HG03039 (cell line): ENCODE measurements around the gene CYP2W1.

ENCODE experiments used
- ATAC-seq: cut with Tn5 transposase; IDR thresholded peaks from one replicate; pipeline ENCODE4 v1.9.1; 2021; ENCODE audit warnings: mild to moderate bottlenecking, moderate library complexity; ENCODE audit not compliant: unreplicated experiment

The CYP2W1 gene

DNA sequence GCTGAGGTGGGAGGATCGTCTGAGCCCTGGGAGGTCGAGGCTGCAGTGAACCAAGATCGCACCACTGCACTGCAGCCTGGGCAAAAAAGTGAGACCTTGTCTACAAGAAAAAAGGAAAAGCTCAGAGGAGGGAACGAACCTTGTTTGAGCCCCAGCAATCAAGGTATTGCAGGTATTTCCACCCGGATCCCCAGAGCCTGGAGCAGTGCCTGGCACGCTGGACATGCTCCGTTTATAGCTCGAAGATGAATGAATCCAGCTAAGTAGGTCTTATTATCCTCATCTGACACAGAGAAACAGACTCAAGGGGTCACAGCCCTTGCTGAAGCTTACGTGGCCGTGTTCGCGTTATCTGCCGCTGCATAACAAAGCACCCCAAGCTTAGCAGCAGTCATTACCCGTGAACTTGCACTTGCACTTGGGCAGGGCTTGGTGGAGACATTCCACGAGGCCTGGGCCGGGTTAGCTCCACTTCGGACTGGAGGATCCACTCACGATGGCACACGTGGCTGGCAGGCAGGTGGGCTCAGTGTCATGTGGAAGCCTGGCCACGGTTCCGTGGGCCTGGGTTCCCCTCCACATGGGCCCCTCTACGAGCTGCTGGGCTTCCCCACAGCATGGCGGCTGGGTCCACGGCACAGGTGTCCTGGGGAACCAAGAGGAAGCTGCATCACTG, 4.4 kb upstream of the CYP2W1 start:
- ATAC-seq: no peak

- ATAC-seq: no peak
Observed at GRCh38 chr7:979151-979550, 3.8 kb upstream of the CYP2W1 start.

DNA sequence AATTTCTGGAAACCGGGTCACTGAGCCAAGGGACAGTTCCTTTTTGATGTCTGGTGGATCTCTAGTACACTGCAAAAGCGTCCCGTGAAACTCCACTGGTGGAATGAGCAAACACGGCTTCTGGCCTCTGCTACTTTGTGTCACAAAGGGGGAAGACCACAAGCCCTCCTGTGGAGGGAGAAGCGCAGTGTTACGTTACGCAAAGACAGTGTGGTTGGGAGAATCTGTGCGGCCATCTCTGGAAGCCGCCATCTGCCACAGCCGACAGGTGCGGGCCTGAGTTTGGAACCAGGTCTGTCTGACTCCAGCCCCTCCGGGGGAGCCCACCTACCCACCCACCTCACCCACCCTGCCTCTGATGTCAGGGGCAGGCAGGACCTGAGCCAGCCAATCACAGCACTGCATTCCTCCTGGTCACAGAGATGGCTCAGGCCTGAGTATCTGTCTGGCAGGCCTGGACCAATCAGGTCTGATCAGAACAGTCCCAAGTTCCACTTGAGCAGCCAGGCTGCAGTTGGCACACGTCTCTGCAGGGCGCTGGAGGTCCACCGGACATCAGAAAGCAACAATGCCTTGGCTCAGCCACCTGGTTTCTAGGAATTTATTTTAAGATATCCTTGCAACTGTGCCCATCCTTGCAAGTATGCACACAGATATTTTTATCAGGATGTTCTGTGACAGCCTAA, 3.0 kb upstream of the CYP2W1 start:
- ATAC-seq: no peak

DNA sequence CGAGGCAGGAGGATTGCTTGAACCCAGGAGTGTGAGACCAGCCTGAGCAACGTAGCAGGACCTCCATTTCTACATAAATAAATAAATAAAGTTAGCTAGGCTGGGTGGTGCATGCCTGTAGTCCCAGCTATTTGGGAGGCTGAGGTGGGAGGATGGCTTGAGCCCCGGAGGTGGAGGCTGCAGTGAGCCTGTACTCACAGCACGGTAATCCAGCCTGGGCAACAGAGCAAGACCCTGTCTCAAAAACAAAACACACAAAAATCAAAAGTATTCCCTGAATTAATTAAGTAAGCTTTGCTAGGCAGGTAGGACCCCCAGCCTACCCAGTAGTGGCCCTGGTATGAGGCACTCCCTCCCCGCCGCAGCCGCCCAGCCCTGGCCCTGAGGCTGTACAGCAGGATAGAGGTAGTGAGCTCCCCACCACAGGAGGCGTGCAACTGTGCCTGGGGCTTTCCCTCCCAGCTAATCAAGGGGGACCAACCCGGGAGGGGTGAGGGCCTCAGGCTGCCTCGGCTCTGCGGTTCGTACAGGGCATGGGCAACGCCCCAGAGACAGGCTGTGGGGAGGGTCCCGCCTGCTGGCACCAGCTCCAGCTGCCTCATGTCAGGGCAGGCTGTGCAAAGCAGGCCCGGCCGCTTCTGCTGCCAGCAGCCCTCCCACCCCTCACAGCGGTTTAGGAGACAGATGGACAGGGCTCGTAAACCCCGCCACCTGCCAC, 1.0 kb upstream of the CYP2W1 start:
- ATAC-seq: no peak

GRCh38 chr7:982511-983003, 424 bp upstream of the CYP2W1 start:
- ATAC-seq: no peak

- no peak for ATAC-seq
Observed at GRCh38 chr7:983616-984071, 663 bp downstream of the CYP2W1 start.

DNA sequence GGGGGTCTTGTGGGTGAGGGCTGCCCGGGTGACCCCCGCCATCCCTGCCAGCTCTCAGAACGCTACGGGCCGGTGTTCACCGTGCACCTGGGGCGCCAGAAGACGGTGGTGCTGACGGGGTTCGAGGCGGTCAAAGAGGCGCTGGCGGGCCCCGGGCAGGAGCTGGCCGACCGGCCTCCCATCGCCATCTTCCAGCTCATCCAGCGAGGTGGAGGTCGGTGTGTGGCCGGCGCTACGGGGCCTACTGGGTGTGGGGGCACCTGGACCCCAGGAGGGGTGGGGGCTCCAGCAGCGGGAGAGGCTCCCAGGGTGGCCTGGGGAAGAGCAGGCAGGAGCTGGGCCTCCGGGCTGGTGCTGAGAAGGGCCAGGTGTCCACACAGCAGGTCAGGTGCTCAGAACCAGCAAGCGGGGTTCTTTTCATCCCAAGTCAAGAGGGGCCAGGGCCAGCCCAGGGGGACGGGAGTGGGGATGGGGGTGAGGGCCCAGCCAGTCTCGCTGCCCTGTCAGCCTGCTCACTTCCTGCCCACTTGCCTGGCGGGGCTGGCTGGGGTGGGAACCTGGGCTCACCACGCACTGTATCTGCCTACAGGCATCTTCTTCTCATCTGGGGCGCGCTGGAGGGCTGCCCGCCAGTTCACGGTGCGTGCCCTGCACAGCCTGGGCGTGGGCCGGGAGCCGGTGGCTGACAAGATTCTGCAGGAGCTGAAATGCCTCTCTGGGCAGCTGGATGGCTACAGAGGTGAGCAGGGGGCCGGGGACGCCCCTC, 1.6 kb downstream of the CYP2W1 start:
- ATAC-seq: no peak

DNA sequence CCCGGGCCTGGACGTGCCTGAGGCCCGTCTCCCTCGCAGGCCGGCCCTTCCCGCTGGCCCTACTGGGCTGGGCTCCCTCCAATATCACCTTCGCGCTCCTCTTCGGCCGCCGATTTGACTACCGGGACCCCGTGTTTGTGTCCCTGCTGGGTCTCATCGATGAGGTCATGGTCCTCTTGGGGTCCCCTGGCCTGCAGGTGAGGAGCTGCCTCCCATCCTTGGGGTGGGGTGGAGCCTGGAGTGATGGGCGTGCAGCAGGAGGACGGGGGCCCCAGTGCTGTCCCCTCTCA, 2.1 kb downstream of the CYP2W1 start:
- ATAC-seq: no peak

DNA sequence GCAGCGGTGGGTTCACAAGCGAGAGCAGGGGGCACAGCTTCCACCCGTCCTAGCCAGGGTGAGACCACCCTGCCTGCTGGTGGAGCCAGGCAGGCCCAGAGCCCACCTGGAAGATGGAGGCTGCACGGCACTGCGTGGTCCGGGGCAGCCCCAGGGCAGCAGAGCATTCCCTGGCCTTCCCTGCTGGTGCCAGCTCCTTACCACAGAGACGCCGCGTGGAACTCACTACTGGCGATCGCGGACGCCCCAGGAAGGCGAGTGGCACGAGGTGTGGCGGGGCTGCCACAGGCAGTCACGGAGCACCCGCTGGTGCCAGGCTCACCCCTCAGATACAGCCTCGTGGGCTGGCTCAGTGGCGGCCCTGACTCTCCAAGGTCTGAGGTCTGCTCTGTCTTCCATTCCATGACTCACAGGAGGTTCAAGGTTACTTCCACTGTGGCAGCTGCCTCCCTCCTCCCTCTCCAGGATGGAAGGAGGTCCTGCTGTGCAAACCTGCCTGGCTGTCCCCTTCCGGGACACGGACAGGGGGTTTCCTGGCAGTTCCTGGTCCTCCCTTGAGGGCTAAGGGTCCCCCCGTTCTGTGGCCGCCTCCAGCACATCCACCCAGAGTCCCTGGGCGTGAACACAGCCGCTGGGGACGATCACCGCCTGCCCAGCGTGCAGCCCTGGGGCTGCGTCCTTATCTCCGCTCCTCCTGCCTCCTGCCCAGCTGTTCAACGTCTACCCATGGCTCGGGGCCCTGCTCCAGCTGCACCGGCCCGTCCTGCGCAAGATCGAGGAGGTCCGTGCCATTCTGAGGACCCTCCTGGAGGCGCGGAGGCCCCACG, 3.1 kb downstream of the CYP2W1 start:
- no peak for ATAC-seq

- ATAC-seq: no peak
Observed at GRCh38 chr7:986766-987751, 4.1 kb downstream of the CYP2W1 start.

- ATAC-seq: no peak
Observed at GRCh38 chr7:987909-988308, 4.9 kb downstream of the CYP2W1 start.

- no peak for ATAC-seq
Observed at GRCh38 chr7:988426-988911, 5.5 kb downstream of the CYP2W1 start.

DNA sequence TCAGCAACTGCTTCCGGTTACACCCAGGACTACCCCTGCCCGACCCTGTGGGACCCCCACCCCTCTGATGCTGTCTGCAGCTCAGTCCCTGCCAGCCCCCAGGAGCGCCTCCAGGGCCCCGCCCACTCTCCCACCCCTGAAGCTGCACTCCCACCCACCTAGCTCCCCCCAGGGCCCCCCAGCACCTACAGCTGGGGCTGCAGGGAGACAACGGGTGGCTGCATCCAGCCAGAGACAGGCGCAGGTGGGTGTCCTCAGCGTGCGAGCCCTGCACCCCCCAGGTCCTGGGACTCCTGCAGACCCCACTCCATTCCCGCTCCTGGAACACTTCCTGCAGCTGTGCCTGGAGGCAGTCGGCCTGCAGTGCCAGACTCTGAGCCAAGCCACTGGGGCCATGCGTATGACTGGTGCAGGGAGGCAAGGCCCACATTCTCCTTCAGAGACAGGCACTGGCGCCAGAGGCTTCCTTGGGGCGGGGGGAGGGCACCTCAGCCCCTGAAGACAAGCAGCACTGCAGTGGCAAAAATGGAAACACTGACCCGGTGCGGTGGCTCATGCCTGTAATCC, 6.1 kb downstream of the CYP2W1 start:
- ATAC-seq: no peak

DNA sequence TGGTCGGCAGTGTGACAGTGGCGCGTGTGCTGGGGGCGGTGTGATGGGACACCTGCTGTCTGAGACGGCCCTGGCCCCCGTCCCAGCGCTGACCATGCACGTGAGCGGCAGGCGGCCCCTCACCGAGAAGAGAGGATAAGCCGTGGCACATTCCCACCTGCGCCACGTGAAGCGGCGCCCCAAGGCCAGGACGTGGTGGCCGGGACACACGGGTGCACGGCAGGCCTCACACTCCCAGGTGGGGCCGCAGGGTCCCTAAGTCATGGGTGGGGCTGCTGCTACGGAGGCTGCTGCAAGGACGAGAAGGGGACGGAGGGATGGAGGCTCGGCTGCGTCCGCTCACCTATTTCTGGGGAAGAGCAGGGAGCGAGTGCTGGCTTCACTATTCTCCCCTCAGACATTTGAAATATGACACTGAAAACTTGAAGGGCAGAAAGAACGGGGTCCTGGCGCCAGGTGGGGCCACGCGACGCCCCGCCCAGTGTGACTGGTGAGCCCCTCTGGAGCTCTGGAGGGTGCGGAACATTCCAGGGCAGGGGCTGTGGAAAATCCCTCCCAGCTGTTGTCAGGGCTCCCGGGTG, 7.5 kb downstream of the CYP2W1 start:
- ATAC-seq: no peak

GRCh38 chr7:990933-991728, 8.2 kb downstream of the CYP2W1 start:
- no peak for ATAC-seq

DNA sequence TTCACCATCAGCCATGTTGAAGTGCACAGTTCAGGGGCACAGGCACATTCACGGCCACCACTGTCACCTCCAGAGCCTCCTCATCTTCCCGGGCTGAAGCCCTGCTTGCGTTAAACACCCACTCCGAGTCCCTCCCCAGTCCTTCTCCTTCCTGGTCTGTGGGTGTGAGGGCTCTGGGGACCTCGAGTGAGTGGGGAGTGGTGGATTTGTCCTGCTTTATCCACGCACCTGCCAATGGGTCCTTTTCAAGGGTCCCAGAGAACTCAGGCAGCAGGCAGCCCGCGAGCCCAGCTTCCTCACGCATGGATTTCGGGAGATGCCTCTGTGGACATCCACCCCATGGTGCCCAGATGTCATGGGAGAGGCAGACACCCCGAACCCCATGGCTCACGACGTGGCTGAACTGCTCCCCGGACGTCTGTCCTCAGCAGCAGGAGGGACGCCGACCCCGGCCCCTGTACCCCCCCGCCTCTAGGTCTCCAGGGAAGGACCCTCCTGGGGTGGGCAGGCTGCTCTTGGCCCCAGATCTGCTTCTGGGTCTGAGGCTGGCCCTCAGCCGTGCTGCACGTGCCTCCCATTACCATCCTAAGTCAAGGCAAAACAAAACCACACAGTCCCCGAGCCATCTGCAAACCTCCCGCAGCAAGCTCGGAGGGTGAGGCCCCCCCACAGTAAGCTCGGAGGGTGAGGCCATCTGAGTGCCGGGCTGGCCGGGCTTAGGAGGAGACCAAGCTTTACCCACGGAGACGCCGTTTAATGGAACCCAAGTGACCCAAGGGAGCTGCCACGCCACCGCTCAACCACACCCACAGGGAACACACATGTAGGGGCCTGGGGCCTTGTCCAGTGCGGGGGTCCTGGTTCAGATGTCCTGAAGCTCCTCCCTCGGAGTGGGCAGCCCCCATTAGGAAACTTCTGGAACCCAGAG, 9.0 kb downstream of the CYP2W1 start:
- ATAC-seq: no peak
